ENCODE results near the gene RNF168.

DNA sequence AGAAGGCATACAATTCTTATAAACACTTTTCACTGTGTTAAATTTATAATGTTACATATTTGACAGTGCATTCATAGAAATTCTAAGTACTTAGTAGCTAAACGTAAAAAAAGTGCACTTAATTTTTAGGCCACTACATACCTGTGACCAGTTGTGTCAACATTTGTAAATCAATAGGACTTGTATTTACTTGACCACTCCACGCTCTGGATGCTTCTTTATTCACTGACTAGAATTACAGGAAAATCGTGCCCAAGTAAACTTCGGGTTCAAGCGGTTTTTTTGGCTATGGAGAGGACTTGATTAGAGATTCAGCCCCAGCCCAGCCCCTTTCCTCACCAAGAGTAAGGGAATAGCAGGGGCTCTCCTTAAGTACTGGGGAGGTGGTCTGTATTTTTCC, 43.0 kb upstream of the RNF168 start:
- TF ChIP-seq CTCF (IDR thresholded peaks at IDR 0.05) (no peak), POLR2A (IDR thresholded peaks at IDR 0.05) (no peak), EP300 (IDR thresholded peaks at IDR 0.05) (no peak)
